ENCODE measurements around the gene EBF3. TPM values are rescaled to one million over a fixed set of nuclear protein-coding genes. Genes with fewer than 3 reads are reported as not detected.

EBF3 gene
- total RNA-seq, 4 donors from 2014 or later = 5.5 to 10.4 (median 8.2) TPM

- no peaks in the 10 kb centered on the region for H3K27me3 ChIP-seq
- DNase-seq = no peak
- H3K27ac ChIP-seq = no peak overlapping the region
- no peak overlapping the region for H3K4me3 ChIP-seq
- H3K36me3 ChIP-seq = no peaks in the 10 kb centered on the region
- TF ChIP-seq CTCF (IDR thresholded peaks at IDR 0.05 in 4 of 5, conservative IDR thresholded peaks at IDR 0.05 in 1 of 5) (no peak), POLR2A (IDR thresholded peaks at IDR 0.05) (no peak)
- peaks cover 0 to 2% of the 10 kb centered on the region in 2 donors for H3K4me1 ChIP-seq
- in situ Hi-C loops (cut with MboI; ENCODE audit: low sequenced_read_pairs in 4 of 4) (no loop called here), intact Hi-C loops (cut with DNase I; ENCODE audit: low total_unique reads) (no loop called here)
- no peaks in the 10 kb centered on the region for H3K9me3 ChIP-seq
- no peak for ATAC-seq
Observed at GRCh38 chr10:129927351-129928120, 36.5 kb downstream of the EBF3 start.

GRCh38 chr10:129926066-129927055 lies 37.7 kb downstream of the EBF3 start:
- Histone ChIP-seq H3K27me3 (no peaks in the 10 kb centered on the region), H3K27ac (no peak overlapping the region), H3K4me1 (peaks cover 0 to 2% of the 10 kb centered on the region in 2 donors), H3K9me3 (no peaks in the 10 kb centered on the region), H3K4me3 (no peak overlapping the region), H3K36me3 (no peaks in the 10 kb centered on the region)
- no peak for TF ChIP-seq CTCF (IDR thresholded peaks at IDR 0.05 in 4 of 5, conservative IDR thresholded peaks at IDR 0.05 in 1 of 5)
- TF ChIP-seq POLR2A (IDR thresholded peaks at IDR 0.05) = no peak
- in situ Hi-C loops (cut with MboI; ENCODE audit: low sequenced_read_pairs in 4 of 4) = no loop called here
- intact Hi-C loops (cut with DNase I; ENCODE audit: low total_unique reads) = no loop called here
- ATAC-seq = no peak
- DNase-seq = no peak

- no peaks in the 10 kb centered on the region for H3K27me3 ChIP-seq
- ATAC-seq (peak in 1 of 2 donors; percentile 50), DNase-seq (no peak)
- peaks cover 0 to 2% of the 10 kb centered on the region in 2 donors for H3K4me1 ChIP-seq
- H3K27ac ChIP-seq = no peak overlapping the region
- H3K9me3 ChIP-seq = no peaks in the 10 kb centered on the region
- in situ Hi-C loops (cut with MboI; ENCODE audit: low sequenced_read_pairs in 4 of 4) = no loop called here
- no peaks in the 10 kb centered on the region for H3K36me3 ChIP-seq
- intact Hi-C loops (cut with DNase I; ENCODE audit: low total_unique reads) = no loop called here
- no peak for TF ChIP-seq POLR2A (IDR thresholded peaks at IDR 0.05)
- TF ChIP-seq CTCF (IDR thresholded peaks at IDR 0.05 in 4 of 5, conservative IDR thresholded peaks at IDR 0.05 in 1 of 5) = no peak
- no peak overlapping the region for H3K4me3 ChIP-seq
Observed at GRCh38 chr10:129924375-129925085, 39.5 kb downstream of the EBF3 start.

GRCh38 chr10:129922598-129923123 lies 41.4 kb downstream of the EBF3 start:
- intact Hi-C loops (cut with DNase I; ENCODE audit: low total_unique reads) = no loop called here
- in situ Hi-C loops (cut with MboI; ENCODE audit: low sequenced_read_pairs in 4 of 4) = no loop called here
- DNase-seq (no peak), ATAC-seq (no peak)
- no peaks in the 10 kb centered on the region for H3K36me3 ChIP-seq
- H3K27ac ChIP-seq = no peak overlapping the region
- no peaks in the 10 kb centered on the region for H3K9me3 ChIP-seq
- peaks cover 0 to 5% of the 10 kb centered on the region in 2 donors for H3K4me1 ChIP-seq
- TF ChIP-seq CTCF (IDR thresholded peaks at IDR 0.05 in 4 of 5, conservative IDR thresholded peaks at IDR 0.05 in 1 of 5) (no peak), POLR2A (IDR thresholded peaks at IDR 0.05) (no peak)
- H3K27me3 ChIP-seq = no peaks in the 10 kb centered on the region
- H3K4me3 ChIP-seq = no peak overlapping the region

All from gastrocnemius medialis (tissue), 4 donors.